Mesenchymal stem cell (in vitro differentiated cells and primary cell): ENCODE measurements around the gene DLGAP5.

Experiments
- DNase-seq: peaks from one replicate; pipeline ENCODE4 v3.0.0-alpha.2; 2013
- H2AFZ ChIP-seq: one replicate; pipeline ENCODE4 v1.6.1; 2013; ENCODE audit warnings: low read depth, mild to moderate bottlenecking, control low read depth, inconsistent platforms, low read length, moderate library complexity
- H2AK5ac ChIP-seq: 2 replicates; pipeline ENCODE4 v1.6.1; 2013; ENCODE audit warnings: low read length, moderate library complexity, mild to moderate bottlenecking, inconsistent platforms; ENCODE audit not compliant: severe bottlenecking
- H2BK120ac ChIP-seq: one replicate; pipeline ENCODE4 v1.6.1; 2013; ENCODE audit warnings: low read depth, mild to moderate bottlenecking, inconsistent platforms, low read length, moderate library complexity
- H2BK12ac ChIP-seq, 2 experiments: one replicate each; pipeline ENCODE4 v1.6.1; 2013; ENCODE audit warnings: inconsistent platforms in 2 of 2, low read length in 2 of 2, mild to moderate bottlenecking in 2 of 2, moderate library complexity in 2 of 2, control low read depth in 1 of 2
- H2BK15ac ChIP-seq: one replicate; pipeline ENCODE4 v1.6.1; 2013; ENCODE audit warnings: mild to moderate bottlenecking, low read depth, inconsistent platforms; ENCODE audit not compliant: poor library complexity, severe bottlenecking
- H2BK5ac ChIP-seq: 2 replicates; pipeline ENCODE4 v1.6.1; 2013; ENCODE audit warnings: low read depth, mild to moderate bottlenecking, low read length, control low read depth, inconsistent platforms; ENCODE audit not compliant: poor library complexity, severe bottlenecking
- H3K14ac ChIP-seq, 2 experiments: one replicate each; pipeline ENCODE4 v1.6.1; 2013; ENCODE audit warnings: inconsistent platforms in 2 of 2, low read length in 2 of 2, control low read depth in 1 of 2, mild to moderate bottlenecking in 1 of 2, moderate library complexity in 1 of 2
- H3K18ac ChIP-seq, 2 experiments: one replicate each; pipeline ENCODE4 v1.6.1; 2013; ENCODE audit warnings: inconsistent platforms in 2 of 2, low read length in 2 of 2, control low read depth in 1 of 2, low read depth in 1 of 2, mild to moderate bottlenecking in 1 of 2
- H3K23ac ChIP-seq, 2 experiments: one replicate each; pipeline ENCODE4 v1.6.1; 2013; ENCODE audit warnings: inconsistent platforms in 2 of 2, low read length in 2 of 2, mild to moderate bottlenecking in 2 of 2, moderate library complexity in 2 of 2, control low read depth in 1 of 2
- H3K27ac ChIP-seq: 2 replicates; pipeline ENCODE4 v1.5.1; 2013; ENCODE audit warnings: mild to moderate bottlenecking, moderate library complexity, low read length, control low read depth, inconsistent platforms; ENCODE audit not compliant: poor library complexity, severe bottlenecking
- H3K27me3 ChIP-seq, 2 experiments: 2 replicates each; pipeline versions ENCODE4 v1.6.1 to v1.7.0; 2013; ENCODE audit warnings: low read length in 2 of 2, mild to moderate bottlenecking in 2 of 2, moderate library complexity in 2 of 2, control low read depth in 1 of 2, inconsistent platforms in 1 of 2; ENCODE audit not compliant: control insufficient read depth in 1 of 2, insufficient read depth in 1 of 2
- H3K36me3 ChIP-seq, 2 experiments: 2 replicates each; pipeline versions ENCODE4 v1.6.1 to v1.7.0; 2013; ENCODE audit warnings: low read length in 2 of 2, control low read depth in 1 of 2, inconsistent platforms in 1 of 2, low read depth in 1 of 2, mild to moderate bottlenecking in 1 of 2; ENCODE audit not compliant: insufficient read depth in 2 of 2, control insufficient read depth in 1 of 2
- H3K4ac ChIP-seq, 2 experiments: one replicate each; pipeline ENCODE4 v1.6.1; 2013; ENCODE audit warnings: inconsistent platforms in 2 of 2, low read length in 2 of 2, mild to moderate bottlenecking in 2 of 2, moderate library complexity in 2 of 2, control low read depth in 1 of 2, low read depth in 1 of 2
- H3K4me1 ChIP-seq: 2 replicates; pipeline ENCODE4 v1.6.1; 2013; ENCODE audit warnings: low read depth, low read length, control low read depth; ENCODE audit not compliant: control insufficient read depth, insufficient read depth
- H3K4me2 ChIP-seq: 2 replicates; pipeline ENCODE4 v1.6.1; 2013; ENCODE audit warnings: low read length, mild to moderate bottlenecking, inconsistent platforms; ENCODE audit not compliant: poor library complexity, severe bottlenecking
- H3K4me3 ChIP-seq, 2 experiments: 2 replicates each; pipeline versions ENCODE4 v1.5.1 to v1.7.0; 2013; ENCODE audit warnings: low read length in 2 of 2, mild to moderate bottlenecking in 2 of 2, control low read depth in 1 of 2, low read depth in 1 of 2; ENCODE audit not compliant: insufficient read depth in 1 of 2
- H3K79me1 ChIP-seq: replicated peaks from 2 replicates; pipeline ENCODE4 v1.6.1; 2013; ENCODE audit warnings: mild to moderate bottlenecking, control low read depth, low read length, inconsistent platforms; ENCODE audit not compliant: poor library complexity, severe bottlenecking
- H3K9ac ChIP-seq: 2 replicates; pipeline ENCODE4 v1.7.0; 2013; ENCODE audit warnings: mild to moderate bottlenecking, low read length, moderate library complexity
- H3K9me3 ChIP-seq: 2 replicates; pipeline ENCODE4 v1.7.0; 2013; ENCODE audit warnings: mild to moderate bottlenecking, low read length; ENCODE audit not compliant: control insufficient read depth
- H4K8ac ChIP-seq: one replicate; pipeline ENCODE4 v1.6.1; 2013; ENCODE audit warnings: inconsistent platforms, mild to moderate bottlenecking, low read length, moderate library complexity
- H4K91ac ChIP-seq: one replicate; pipeline ENCODE4 v1.6.1; 2013; ENCODE audit warnings: mild to moderate bottlenecking, low read length, inconsistent platforms
- WGBS: methylation state at CpG from one replicate; pipeline ENCODE4 v1.1.7; 2013; ENCODE audit warnings: mixed read lengths; 5-methylcytosine and 5-hydroxymethylcytosine counted together

The DLGAP5 gene

GRCh38 chr14:55141825-55142224 lies 49.6 kb downstream of the DLGAP5 start:
- H2AFZ ChIP-seq: no peak overlapping the region
- 100% methylated on average over 3 of the region's 3 CpGs for WGBS
- no peak overlapping the region for H2BK120ac ChIP-seq
- H3K27ac ChIP-seq: no peak overlapping the region
- H3K27me3 ChIP-seq: no peaks in the 10 kb centered on the region
- no peak overlapping the region for H2BK12ac ChIP-seq
- H3K23ac ChIP-seq: no peak overlapping the region
- H3K14ac ChIP-seq: no peak overlapping the region
- no peak overlapping the region for H4K91ac ChIP-seq
- H3K4me2 ChIP-seq: no peak overlapping the region
- H2AK5ac ChIP-seq: no peak overlapping the region
- no peak overlapping the region for H2BK15ac ChIP-seq
- peak overlapping the region; percentile 17 for H3K9ac ChIP-seq
- H3K79me1 ChIP-seq: peaks cover 18% of the 10 kb centered on the region
- no peak overlapping the region for H3K4ac ChIP-seq
- no peak overlapping the region for H3K4me3 ChIP-seq
- peaks cover 19 to 94% of the 10 kb centered on the region in 2 experiments for H3K36me3 ChIP-seq
- H3K4me1 ChIP-seq: peaks cover under 1% of the 10 kb centered on the region
- no peaks in the 10 kb centered on the region for H3K9me3 ChIP-seq
- no peak overlapping the region for H2BK5ac ChIP-seq
- H3K18ac ChIP-seq: no peak overlapping the region
- no peak overlapping the region for H4K8ac ChIP-seq
- no peak for DNase-seq

GRCh38 chr14:55139696-55140509 lies 51.5 kb downstream of the DLGAP5 start:
- no peak overlapping the region for H2AK5ac ChIP-seq
- peaks cover 23% of the 10 kb centered on the region for H3K79me1 ChIP-seq
- no peak overlapping the region for H2BK15ac ChIP-seq
- no peaks in the 10 kb centered on the region for H3K27me3 ChIP-seq
- H3K4me2 ChIP-seq: no peak overlapping the region
- no peak overlapping the region for H4K91ac ChIP-seq
- H3K4ac ChIP-seq: no peak overlapping the region
- peaks cover 4% of the 10 kb centered on the region for H3K4me1 ChIP-seq
- H3K14ac ChIP-seq: no peak overlapping the region
- H3K23ac ChIP-seq: no peak overlapping the region
- H3K9me3 ChIP-seq: no peaks in the 10 kb centered on the region
- H4K8ac ChIP-seq: no peak overlapping the region
- no peak overlapping the region for H2BK12ac ChIP-seq
- 67% methylated on average over 1 of the region's 4 CpGs for WGBS
- no peak overlapping the region for H2BK120ac ChIP-seq
- H3K9ac ChIP-seq: peak overlapping the region; percentile 84
- no peak overlapping the region for H3K4me3 ChIP-seq
- no peak overlapping the region for H3K18ac ChIP-seq
- peaks cover 16 to 87% of the 10 kb centered on the region in 2 experiments for H3K36me3 ChIP-seq
- H2BK5ac ChIP-seq: no peak overlapping the region
- no peak overlapping the region for H2AFZ ChIP-seq
- DNase-seq: no peak
- H3K27ac ChIP-seq: no peak overlapping the region

- Histone ChIP-seq H4K91ac (no peak overlapping the region), H2AK5ac (no peak overlapping the region), H2AFZ (no peak overlapping the region), H2BK15ac (no peak overlapping the region), H3K4me1 (peaks cover 4% of the 10 kb centered on the region), H2BK5ac (no peak overlapping the region), H3K27ac (no peak overlapping the region), H3K23ac (no peak overlapping the region), H3K14ac (no peak overlapping the region), H3K4ac (no peak overlapping the region), H3K36me3 (peaks cover 16 to 87% of the 10 kb centered on the region in 2 experiments), H3K4me3 (no peak overlapping the region), H3K4me2 (no peak overlapping the region), H2BK12ac (no peak overlapping the region), H4K8ac (no peak overlapping the region), H3K79me1 (peaks cover 26% of the 10 kb centered on the region), H3K27me3 (no peaks in the 10 kb centered on the region), H3K9me3 (no peaks in the 10 kb centered on the region), H2BK120ac (no peak overlapping the region), H3K9ac (peak overlapping the region; percentile 84), H3K18ac (peak overlapping the region in 1 of 2 experiments; percentile 2)
- no peak for DNase-seq
These were observed 52.2 kb downstream of the DLGAP5 start for GRCh38 chr14:55139141-55139540.

- Histone ChIP-seq H2BK120ac (no peak overlapping the region), H3K4me3 (peak overlapping the region in 1 of 2 experiments; percentile 67), H3K14ac (no peak overlapping the region)
These were observed 53.3 kb downstream of the DLGAP5 start for GRCh38 chr14:55138091-55138490.

More at GRCh38 chr14:55138091-55138490, 53.3 kb downstream of the DLGAP5 start:
- Histone ChIP-seq H3K18ac (no peak overlapping the region), H3K9me3 (no peaks in the 10 kb centered on the region), H2BK5ac (no peak overlapping the region), H3K79me1 (peaks cover 29% of the 10 kb centered on the region), H2AK5ac (no peak overlapping the region), H2BK15ac (peak overlapping the region; percentile 85), H4K8ac (no peak overlapping the region), H3K4ac (no peak overlapping the region), H3K23ac (no peak overlapping the region), H3K9ac (peak overlapping the region; percentile 84), H3K27me3 (no peaks in the 10 kb centered on the region), H2AFZ (no peak overlapping the region), H3K4me1 (peaks cover 4% of the 10 kb centered on the region), H3K27ac (no peak overlapping the region), H3K36me3 (peaks cover 13 to 87% of the 10 kb centered on the region in 2 experiments), H3K4me2 (no peak overlapping the region), H4K91ac (no peak overlapping the region), H2BK12ac (no peak overlapping the region)
- 87% methylated on average over 7 of the region's 7 CpGs for WGBS
- DNase-seq: no peak
